K562 (cell line): ENCODE results near the gene SLC7A8. TPM values are rescaled to one million over a fixed set of nuclear protein-coding genes. Genes with fewer than 3 reads are reported as not detected.

ENCODE experiments used
- ARHGAP35 ChIP-seq: fragments of 450-650 bp; IDR thresholded peaks from 2 replicates; pipeline ENCODE4 v1.6.1; 2018; ENCODE audit not compliant: partially characterized antibody
- HIVEP1 ChIP-seq: fragments of 250-450 bp; sonication (Bioruptor Pico); IDR thresholded peaks from 2 replicates; pipeline ENCODE4 v1.4.0; 2020; ENCODE audit warnings: mild to moderate bottlenecking
- JUN ChIP-seq, 2 experiments: sonication (generic) in 1 of 2; formaldehyde crosslinking in 1 of 2; IDR thresholded peaks; 2 replicates each; pipeline versions ENCODE4 v1.6.1 to v1.8.0; 2012 to 2022; ENCODE audit warnings: borderline replicate concordance in 2 of 2, mild to moderate bottlenecking in 2 of 2, improper control_type of control experiment in 1 of 2, low read depth in 1 of 2, low read length in 1 of 2, missing genetic modification reagents in 1 of 2
- NCOA6 ChIP-seq: fragments of 450-650 bp; IDR thresholded peaks from 2 replicates; pipeline ENCODE4 v1.6.1; 2017; ENCODE audit warnings: mild to moderate bottlenecking
- POLR3G ChIP-seq: IDR thresholded peaks from 2 replicates; pipeline ENCODE4 v1.6.1; 2011; ENCODE audit not compliant: insufficient read length, insufficient replicate concordance; ENCODE audit errors: extremely low read depth
- RBFOX2 ChIP-seq: fragments of 200-400 bp; formaldehyde crosslinking; IDR thresholded peaks from 2 replicates; pipeline ENCODE4 v1.6.1; 2017; ENCODE audit warnings: low read depth, mild to moderate bottlenecking, low read length, moderate library complexity
- SMC3 ChIP-seq: conservative IDR thresholded peaks from 2 replicates; pipeline ENCODE4 v1.6.1; 2011; ENCODE audit warnings: low read depth, low read length, improper control_type of control experiment; ENCODE audit not compliant: insufficient read depth
- SRSF1 ChIP-seq: fragments of 200-400 bp; formaldehyde crosslinking; IDR thresholded peaks from 2 replicates; pipeline ENCODE4 v1.6.1; 2017; ENCODE audit warnings: mild to moderate bottlenecking, low read depth, low read length, moderate library complexity
- TEAD2 ChIP-seq: fragments of 450-650 bp; IDR thresholded peaks from 2 replicates; pipeline ENCODE4 v1.6.1; 2016; ENCODE audit warnings: missing genetic modification characterization, control low read depth, missing compliant biosample characterization
- ZNF24 ChIP-seq: fragments of 450-650 bp; IDR thresholded peaks from 2 replicates; pipeline ENCODE4 v1.6.1; 2016
- ZNF253 ChIP-seq: fragments of 250-450 bp; sonication (Bioruptor Pico); conservative IDR thresholded peaks from 2 replicates; pipeline ENCODE4 v1.6.1; 2021; ENCODE audit warnings: mild to moderate bottlenecking
- ZZZ3 ChIP-seq: fragments of 450-650 bp; IDR thresholded peaks from 2 replicates; pipeline ENCODE4 v1.6.1; 2016; ENCODE audit warnings: antibody characterized with exemption, mild to moderate bottlenecking, moderate library complexity
- polyA plus RNA-seq, 8 experiments: library from polyadenylated mRNA; depleted of rRNA in 4 of 8; stranded (reverse) in 5 of 8; unstranded in 3 of 8; fragments of >200 nt; fragmentation: Nextera tagmentation in 2 of 8; fragmentation: Illumina TruSeq in 1 of 8; extraction: Ambion mirVana in 2 of 8; extraction: Trizol in 1 of 8; gene quantifications; 2 replicates each; pipeline versions ENCODE4 v1.2.1 to v1.2.3, GENCODE V29; 2011 to 2014; ENCODE audit warnings: inconsistent platforms in 1 of 8, missing spikeins in 1 of 8
- total RNA-seq, 7 experiments: library from RNA; depleted of rRNA in 6 of 7; stranded (reverse); fragments of >200 nt in 6 of 7; fragmentation: Illumina TruSeq in 2 of 7; extraction: Trizol in 2 of 7; gene quantifications; 2 replicates each; pipeline versions ENCODE4 v1.2.1 to v1.2.3, GENCODE V29; 2011 to 2021; ENCODE audit warnings: low replicate concordance in 1 of 7
- TF ChIP-seq, protein P1 (sequence below): fragments of 450-650 bp; IDR thresholded peaks from 2 replicates; pipeline ENCODE4 v1.6.1; 2018; ENCODE audit warnings: mild to moderate bottlenecking, low read depth; ENCODE audit not compliant: partially characterized antibody
- TF ChIP-seq, protein P2 (sequence below): sonication (generic); formaldehyde crosslinking; IDR thresholded peaks from 2 replicates; pipeline ENCODE4 v1.8.0; 2022; ENCODE audit warnings: mild to moderate bottlenecking, missing genetic modification reagents, borderline replicate concordance
- TF ChIP-seq, protein P3 (sequence below): IDR thresholded peaks from 2 replicates; pipeline ENCODE4 v1.6.1; 2014; ENCODE audit warnings: antibody characterized with exemption
- TF ChIP-seq, protein P4 (sequence below), 2 experiments: IDR thresholded peaks; 2 replicates each; pipeline ENCODE4 v1.6.1; 2011; ENCODE audit warnings: borderline replicate concordance in 1 of 2, control low read depth in 1 of 2, low read depth in 1 of 2, low read length in 1 of 2, mild to moderate bottlenecking in 1 of 2, mixed read lengths in 1 of 2, moderate library complexity in 1 of 2; ENCODE audit not compliant: insufficient read depth in 1 of 2, insufficient read length in 1 of 2, poor library complexity in 1 of 2, severe bottlenecking in 1 of 2; ENCODE audit errors: extremely low read depth in 1 of 2
- TF ChIP-seq, protein P5 (sequence below): sonication (generic); formaldehyde crosslinking; IDR thresholded peaks from 2 replicates; pipeline ENCODE4 v1.8.0; 2022; ENCODE audit warnings: mild to moderate bottlenecking, missing genetic modification reagents
- TF ChIP-seq, protein P6 (sequence below): sonication (generic); formaldehyde crosslinking; IDR thresholded peaks from 2 replicates; pipeline ENCODE4 v1.8.1; 2022; ENCODE audit warnings: missing genetic modification reagents

Gene SLC7A8
- total and polyA plus RNA-seq, 9 of the 15 experiments (the other 6 are each of a cell fraction or from before 2014, with no cell fraction given): 2.0 to 33.0 (median 6.0) TPM

DNA sequence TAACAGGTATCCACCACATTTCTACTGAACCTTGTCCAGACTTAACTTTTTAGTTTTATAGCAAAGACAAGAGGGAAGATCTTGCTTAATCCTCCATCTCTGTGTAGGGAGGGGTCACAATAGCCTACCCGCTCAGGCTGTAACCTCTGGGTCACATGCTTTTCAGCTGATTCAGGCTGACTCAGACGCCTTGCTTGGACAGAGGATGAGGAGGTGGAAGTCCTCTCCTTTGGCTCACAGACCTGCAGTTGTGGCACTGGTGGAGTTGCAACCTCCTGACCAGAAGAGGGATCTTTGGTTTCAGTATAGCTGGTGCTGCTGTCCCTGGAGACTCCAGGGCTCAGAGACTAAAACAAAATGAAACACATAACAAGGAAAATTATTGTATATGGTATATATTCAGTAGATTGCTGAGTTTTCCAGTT, 104.8 kb downstream of the SLC7A8 start (continued):
- TF ChIP-seq JUN (IDR thresholded peaks at IDR 0.05; ENCODE audit: borderline replicate concordance, low read depth, low read length) (peak; percentile 91), JUN (CRISPR knock-in tag; IDR thresholded peaks at IDR 0.05; ENCODE audit: borderline replicate concordance) (no peak), POLR3G (no peak), TEAD2 (tag) (no peak), RBFOX2 (no peak), SRSF1 (no peak), ZZZ3 (no peak), ZNF24 (no peak), NCOA6 (no peak), ZNF253 (CRISPR knock-in tag) (no peak), HIVEP1 (CRISPR knock-in tag) (no peak), SMC3 (no peak), ARHGAP35 (no peak)
- TF ChIP-seq, protein P1, sequence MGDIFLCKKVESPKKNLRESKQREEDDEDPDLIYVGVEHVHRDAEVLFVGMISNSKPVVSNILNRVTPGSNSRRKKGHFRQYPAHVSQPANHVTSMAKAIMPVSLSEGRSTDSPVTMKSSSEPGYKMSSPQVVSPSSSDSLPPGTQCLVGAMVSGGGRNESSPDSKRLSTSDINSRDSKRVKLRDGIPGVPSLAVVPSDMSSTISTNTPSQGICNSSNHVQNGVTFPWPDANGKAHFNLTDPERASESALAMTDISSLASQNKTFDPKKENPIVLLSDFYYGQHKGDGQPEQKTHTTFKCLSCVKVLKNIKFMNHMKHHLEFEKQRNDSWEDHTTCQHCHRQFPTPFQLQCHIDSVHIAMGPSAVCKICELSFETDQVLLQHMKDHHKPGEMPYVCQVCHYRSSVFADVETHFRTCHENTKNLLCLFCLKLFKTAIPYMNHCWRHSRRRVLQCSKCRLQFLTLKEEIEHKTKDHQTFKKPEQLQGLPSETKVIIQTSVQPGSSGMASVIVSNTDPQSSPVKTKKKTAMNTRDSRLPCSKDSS: no peak
- TF ChIP-seq, protein P2, sequence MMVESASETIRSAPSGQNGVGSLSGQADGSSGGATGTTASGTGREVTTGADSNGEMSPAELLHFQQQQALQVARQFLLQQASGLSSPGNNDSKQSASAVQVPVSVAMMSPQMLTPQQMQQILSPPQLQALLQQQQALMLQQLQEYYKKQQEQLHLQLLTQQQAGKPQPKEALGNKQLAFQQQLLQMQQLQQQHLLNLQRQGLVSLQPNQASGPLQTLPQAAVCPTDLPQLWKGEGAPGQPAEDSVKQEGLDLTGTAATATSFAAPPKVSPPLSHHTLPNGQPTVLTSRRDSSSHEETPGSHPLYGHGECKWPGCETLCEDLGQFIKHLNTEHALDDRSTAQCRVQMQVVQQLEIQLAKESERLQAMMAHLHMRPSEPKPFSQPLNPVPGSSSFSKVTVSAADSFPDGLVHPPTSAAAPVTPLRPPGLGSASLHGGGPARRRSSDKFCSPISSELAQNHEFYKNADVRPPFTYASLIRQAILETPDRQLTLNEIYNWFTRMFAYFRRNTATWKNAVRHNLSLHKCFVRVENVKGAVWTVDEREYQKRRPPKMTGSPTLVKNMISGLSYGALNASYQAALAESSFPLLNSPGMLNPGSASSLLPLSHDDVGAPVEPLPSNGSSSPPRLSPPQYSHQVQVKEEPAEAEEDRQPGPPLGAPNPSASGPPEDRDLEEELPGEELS (CRISPR knock-in tag): no peak
- TF ChIP-seq, protein P3, sequence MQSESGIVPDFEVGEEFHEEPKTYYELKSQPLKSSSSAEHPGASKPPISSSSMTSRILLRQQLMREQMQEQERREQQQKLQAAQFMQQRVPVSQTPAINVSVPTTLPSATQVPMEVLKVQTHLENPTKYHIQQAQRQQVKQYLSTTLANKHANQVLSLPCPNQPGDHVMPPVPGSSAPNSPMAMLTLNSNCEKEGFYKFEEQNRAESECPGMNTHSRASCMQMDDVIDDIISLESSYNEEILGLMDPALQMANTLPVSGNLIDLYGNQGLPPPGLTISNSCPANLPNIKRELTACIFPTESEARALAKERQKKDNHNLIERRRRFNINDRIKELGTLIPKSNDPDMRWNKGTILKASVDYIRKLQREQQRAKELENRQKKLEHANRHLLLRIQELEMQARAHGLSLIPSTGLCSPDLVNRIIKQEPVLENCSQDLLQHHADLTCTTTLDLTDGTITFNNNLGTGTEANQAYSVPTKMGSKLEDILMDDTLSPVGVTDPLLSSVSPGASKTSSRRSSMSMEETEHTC: peak; percentile 76
- TF ChIP-seq, protein P4, sequence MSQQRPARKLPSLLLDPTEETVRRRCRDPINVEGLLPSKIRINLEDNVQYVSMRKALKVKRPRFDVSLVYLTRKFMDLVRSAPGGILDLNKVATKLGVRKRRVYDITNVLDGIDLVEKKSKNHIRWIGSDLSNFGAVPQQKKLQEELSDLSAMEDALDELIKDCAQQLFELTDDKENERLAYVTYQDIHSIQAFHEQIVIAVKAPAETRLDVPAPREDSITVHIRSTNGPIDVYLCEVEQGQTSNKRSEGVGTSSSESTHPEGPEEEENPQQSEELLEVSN (IDR thresholded peaks at IDR 0.05; ENCODE audit: borderline replicate concordance in 1 of 2, extremely low read depth in 1 of 2, insufficient read depth in 1 of 2, insufficient read length in 1 of 2, low read depth in 1 of 2, low read length in 1 of 2, poor library complexity in 1 of 2, severe bottlenecking in 1 of 2): no peak
- TF ChIP-seq, protein P5, sequence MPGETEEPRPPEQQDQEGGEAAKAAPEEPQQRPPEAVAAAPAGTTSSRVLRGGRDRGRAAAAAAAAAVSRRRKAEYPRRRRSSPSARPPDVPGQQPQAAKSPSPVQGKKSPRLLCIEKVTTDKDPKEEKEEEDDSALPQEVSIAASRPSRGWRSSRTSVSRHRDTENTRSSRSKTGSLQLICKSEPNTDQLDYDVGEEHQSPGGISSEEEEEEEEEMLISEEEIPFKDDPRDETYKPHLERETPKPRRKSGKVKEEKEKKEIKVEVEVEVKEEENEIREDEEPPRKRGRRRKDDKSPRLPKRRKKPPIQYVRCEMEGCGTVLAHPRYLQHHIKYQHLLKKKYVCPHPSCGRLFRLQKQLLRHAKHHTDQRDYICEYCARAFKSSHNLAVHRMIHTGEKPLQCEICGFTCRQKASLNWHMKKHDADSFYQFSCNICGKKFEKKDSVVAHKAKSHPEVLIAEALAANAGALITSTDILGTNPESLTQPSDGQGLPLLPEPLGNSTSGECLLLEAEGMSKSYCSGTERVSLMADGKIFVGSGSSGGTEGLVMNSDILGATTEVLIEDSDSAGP (CRISPR knock-in tag): no peak
- TF ChIP-seq, protein P6, sequence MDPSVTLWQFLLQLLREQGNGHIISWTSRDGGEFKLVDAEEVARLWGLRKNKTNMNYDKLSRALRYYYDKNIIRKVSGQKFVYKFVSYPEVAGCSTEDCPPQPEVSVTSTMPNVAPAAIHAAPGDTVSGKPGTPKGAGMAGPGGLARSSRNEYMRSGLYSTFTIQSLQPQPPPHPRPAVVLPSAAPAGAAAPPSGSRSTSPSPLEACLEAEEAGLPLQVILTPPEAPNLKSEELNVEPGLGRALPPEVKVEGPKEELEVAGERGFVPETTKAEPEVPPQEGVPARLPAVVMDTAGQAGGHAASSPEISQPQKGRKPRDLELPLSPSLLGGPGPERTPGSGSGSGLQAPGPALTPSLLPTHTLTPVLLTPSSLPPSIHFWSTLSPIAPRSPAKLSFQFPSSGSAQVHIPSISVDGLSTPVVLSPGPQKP (CRISPR knock-in tag): no peak
